GM12891 (cell line): ENCODE results near the gene QRICH2. TPM values are rescaled to one million over a fixed set of nuclear protein-coding genes. Genes with fewer than 3 reads are reported as not detected.

Experiments
- DNase-seq: peaks from one replicate; pipeline ENCODE4 v3.0.0; 2011; ENCODE audit warnings: low spot score; ENCODE audit not compliant: insufficient read length
- FAIRE-seq: peaks from 2 replicates; lab custom pipeline; 2011; peaks lifted over from hg19 to GRCh38; lab: Jason Lieb, UNC
- PAX5 ChIP-seq: IDR thresholded peaks from 2 replicates; pipeline ENCODE4 v1.6.1; 2011; ENCODE audit warnings: low read length, moderate library complexity, mild to moderate bottlenecking; ENCODE audit not compliant: insufficient read depth, severe bottlenecking
- POLR2A ChIP-seq: IDR thresholded peaks from 2 replicates; pipeline ENCODE4 v1.6.1; 2011; ENCODE audit warnings: low read depth, low read length, control low read depth
- POLR2AphosphoS5 ChIP-seq: IDR thresholded peaks from 2 replicates; pipeline ENCODE4 v1.6.1; 2011; ENCODE audit warnings: low read depth, low read length, control low read depth
- POU2F2 ChIP-seq: IDR thresholded peaks from 2 replicates; pipeline ENCODE4 v1.6.1; 2011; ENCODE audit warnings: low read depth, mild to moderate bottlenecking, control low read depth, low read length, moderate library complexity
- SPI1 ChIP-seq: IDR thresholded peaks from 2 replicates; pipeline ENCODE4 v1.6.1; 2011; ENCODE audit warnings: low read depth, low read length, control low read depth
- TAF1 ChIP-seq: IDR thresholded peaks from 2 replicates; pipeline ENCODE4 v1.6.1; 2011; ENCODE audit warnings: low read depth, low read length, control low read depth
- polyA plus RNA-seq: library from polyadenylated mRNA; unstranded; fragments of >200 nt; gene quantifications from one replicate; pipeline ENCODE4 v1.2.1, GENCODE V29; 2012; ENCODE audit warnings: low read depth, missing spikeins, inconsistent platforms; ENCODE audit not compliant: missing spikeins

Gene QRICH2
- 0.46 TPM for polyA plus RNA-seq

GRCh38 chr17:76307966-76308338 lies at the start of gene QRICH2:
Gene QRICH2 (minus strand): TSS chr17:76308276. CDS start chr17:76307998, 278 bp downstream.
- FAIRE-seq (no peak), DNase-seq (no peak)
- no peak for TF ChIP-seq POLR2AphosphoS5
- TF ChIP-seq TAF1: no peak
- TF ChIP-seq POLR2A: no peak

- DNase-seq (no peak), FAIRE-seq (no peak)
- TF ChIP-seq SPI1 (no peak), TAF1 (no peak), POU2F2 (no peak), POLR2A (no peak), POLR2AphosphoS5 (no peak), PAX5 (no peak)
Measured at GRCh38 chr17:76357597-76358158, 49.6 kb upstream of the QRICH2 start.

- DNase-seq (no peak), FAIRE-seq (no peak)
- TF ChIP-seq PAX5: no peak
- TF ChIP-seq POU2F2: no peak
- no peak for TF ChIP-seq SPI1
- no peak for TF ChIP-seq POLR2A
- TF ChIP-seq TAF1: no peak
- no peak for TF ChIP-seq POLR2AphosphoS5
Measured at GRCh38 chr17:76356803-76357456, 48.9 kb upstream of the QRICH2 start.

- FAIRE-seq (no peak), DNase-seq (no peak)
- TF ChIP-seq POLR2A (no peak), POLR2AphosphoS5 (no peak), PAX5 (no peak), POU2F2 (no peak), SPI1 (no peak), TAF1 (no peak)
Measured at GRCh38 chr17:76354747-76355310, 46.8 kb upstream of the QRICH2 start.

GRCh38 chr17:76354317-76354729 lies 46.2 kb upstream of the QRICH2 start:
- DNase-seq (no peak), FAIRE-seq (no peak)
- TF ChIP-seq TAF1: no peak
- TF ChIP-seq POLR2A: no peak
- TF ChIP-seq POLR2AphosphoS5: no peak
- TF ChIP-seq POU2F2: no peak
- no peak for TF ChIP-seq SPI1
- no peak for TF ChIP-seq PAX5

- FAIRE-seq (peak; percentile 92), DNase-seq (peak; percentile 87)
- TF ChIP-seq POLR2AphosphoS5 (peak; percentile 79), SPI1 (no peak), TAF1 (peak; percentile 80), PAX5 (no peak), POLR2A (peak; percentile 81), POU2F2 (peak; percentile 49; the same call in 1 of the 2 replicates)
Measured at GRCh38 chr17:76353599-76354316, 45.7 kb upstream of the QRICH2 start, which contains the start of gene PRPSAP1. Gene PRPSAP1 (minus strand): TSS chr17:76353916. CDS start chr17:76353703, 213 bp downstream.

- FAIRE-seq: no peak
- DNase-seq: peak; percentile 53
- TF ChIP-seq SPI1 (no peak), PAX5 (no peak), POU2F2 (no peak), TAF1 (no peak), POLR2A (no peak), POLR2AphosphoS5 (no peak)
Measured at GRCh38 chr17:76353004-76353598, 45.0 kb upstream of the QRICH2 start.

- TF ChIP-seq PAX5 (no peak), POLR2AphosphoS5 (no peak), SPI1 (no peak), POLR2A (no peak), POU2F2 (no peak), TAF1 (no peak)
- DNase-seq (no peak), FAIRE-seq (no peak)
Measured at GRCh38 chr17:76351526-76352071, 43.5 kb upstream of the QRICH2 start.
